CD4-positive, alpha-beta T cell (primary cell): Measurements from ENCODE around the gene SBK1. TPM values are rescaled to one million over a fixed set of nuclear protein-coding genes. Genes with fewer than 3 reads are reported as not detected.
A peak's percentile ranks its signal among the peaks of the same experiment; 100 is the strongest.
"Not testable (repeated sequence)": the region's sequence is repeated elsewhere in the genome, so short reads cannot be mapped to it uniquely, and the experiment has no call there.

Experiments
- ATAC-seq: fragments of 200-7000 bp; cut with Tn5 transposase; one replicate; pipeline ENCODE4 v1.10.0; 2022; ENCODE audit warnings: mild to moderate bottlenecking; ENCODE audit not compliant: poor library complexity
- CTCF ChIA-PET: fragments of 350-600 bp; sonication (Branson Sonifier 250); formaldehyde crosslinking; loops from one replicate; lab custom pipeline; 2021; ENCODE audit warnings: antibody characterized with exemption, inconsistent platforms; lab: Charles Lee
- POLR2A ChIA-PET: fragments of 350-600 bp; sonication (Branson Sonifier 250); formaldehyde crosslinking; loops from one replicate; lab custom pipeline; 2021; ENCODE audit warnings: antibody characterized with exemption, inconsistent platforms; lab: Charles Lee
- DNase-seq, 14 experiments: peaks; one replicate each; pipeline ENCODE4 v3.0.0-alpha.2; 2013 to 2020; ENCODE audit warnings: mixed read lengths in 2 of 14
- H3K27ac ChIP-seq, 2 donors: one replicate each; pipeline versions ENCODE4 v1.5.1 to v1.7.0; 2013; ENCODE audit warnings: low read length in 2 of 2, low read depth in 1 of 2, mild to moderate bottlenecking in 1 of 2
- H3K27me3 ChIP-seq, 2 experiments: 1 replicate in 1 of 2; 2 replicates in 1 of 2; pipeline versions ENCODE4 v1.6.1 to v1.7.0; 2013; ENCODE audit warnings: low read length in 2 of 2, control low read depth in 1 of 2, mild to moderate bottlenecking in 1 of 2, moderate library complexity in 1 of 2; ENCODE audit not compliant: insufficient read depth in 2 of 2, control insufficient read depth in 1 of 2
- H3K36me3 ChIP-seq: one replicate; pipeline ENCODE4 v1.6.1; 2013; ENCODE audit warnings: low read length, control low read depth; ENCODE audit not compliant: insufficient read depth
- H3K4me1 ChIP-seq: one replicate; pipeline ENCODE4 v1.6.1; 2013; ENCODE audit warnings: low read length, control low read depth; ENCODE audit not compliant: insufficient read depth
- H3K4me3 ChIP-seq: one replicate; pipeline ENCODE4 v1.5.1; 2013; ENCODE audit warnings: mild to moderate bottlenecking, low read length, moderate library complexity
- H3K9me3 ChIP-seq, 2 experiments: 1 replicate in 1 of 2; 2 replicates in 1 of 2; pipeline versions ENCODE4 v1.6.1 to v1.7.0; 2013; ENCODE audit warnings: low read length in 2 of 2, mild to moderate bottlenecking in 2 of 2, control low read depth in 1 of 2, moderate library complexity in 1 of 2; ENCODE audit not compliant: control insufficient read depth in 1 of 2, insufficient read depth in 1 of 2
- H3K27ac Mint-ChIP-seq: one replicate; pipeline ENCODE4 v1.8.0; 2020; ENCODE audit warnings: mixed read lengths
- H3K27me3 Mint-ChIP-seq: one replicate; pipeline ENCODE4 v1.8.0; 2021; ENCODE audit warnings: mixed read lengths
- H3K36me3 Mint-ChIP-seq: one replicate; pipeline ENCODE4 v1.8.0; 2021; ENCODE audit warnings: low read depth, mixed read lengths
- H3K4me1 Mint-ChIP-seq: one replicate; pipeline ENCODE4 v1.8.0; 2021; ENCODE audit warnings: low read depth, mixed read lengths
- H3K4me3 Mint-ChIP-seq: one replicate; pipeline ENCODE4 v1.8.0; 2020; ENCODE audit warnings: mild to moderate bottlenecking, mixed read lengths
- H3K9me3 Mint-ChIP-seq: one replicate; pipeline ENCODE4 v1.8.0; 2020; ENCODE audit warnings: mixed read lengths
- CTCF ChIP-seq: fragments of 200-600 bp; IDR thresholded peaks from one replicate; pipeline ENCODE4 v1.8.0; 2022; ENCODE audit warnings: antibody characterized with exemption, mild to moderate bottlenecking
- intact Hi-C, 2 experiments: fragments of 100-400 bp; cut with DNase I in 1 of 2; cut with micrococcal nuclease in 1 of 2; formaldehyde crosslinking; loops; one replicate each; pipeline versions ENCODE4 v1.15.1 to v1.9.0; 2023 to 2025; cut with DNase I, micrococcal nuclease
- total RNA-seq, 174 experiments: library from RNA in 2 of 174; stranded (reverse) in 2 of 174; gene quantifications; one replicate each; pipeline ENCODE4 v1.2.3 and lab custom pipeline; 2021 to 2026

SBK1 gene
- total RNA-seq, 2 experiments from 2014 or later: 13.0 to 13.5 TPM

- peaks cover 15% of the 10 kb centered on the region for H3K36me3 Mint-ChIP-seq
- Histone ChIP-seq H3K27ac (no peak overlapping the region), H3K9me3 (no peaks in the 10 kb centered on the region), H3K36me3 (peaks cover 6% of the 10 kb centered on the region), H3K4me3 (no peak overlapping the region), H3K27me3 (no peaks in the 10 kb centered on the region), H3K4me1 (peaks cover 11% of the 10 kb centered on the region)
- DNase-seq (no peak), ATAC-seq (no peak)
- H3K27ac Mint-ChIP-seq: no peak overlapping the region
- H3K4me1 Mint-ChIP-seq: peaks cover 6% of the 10 kb centered on the region
- H3K27me3 Mint-ChIP-seq: no peaks in the 10 kb centered on the region
- POLR2A ChIA-PET: no interaction called here
- intact Hi-C loops: no loop called here
- CTCF ChIA-PET: no interaction called here
- no peaks in the 10 kb centered on the region for H3K9me3 Mint-ChIP-seq
- H3K4me3 Mint-ChIP-seq: no peak overlapping the region
- no peak for TF ChIP-seq CTCF
Observed at GRCh38 chr16:28324235-28324886, 32.0 kb downstream of the SBK1 start.

GRCh38 chr16:28324887-28325279 lies 32.6 kb downstream of the SBK1 start:
- TF ChIP-seq CTCF: no peak
- CTCF ChIA-PET: no interaction called here
- H3K27ac Mint-ChIP-seq: no peak overlapping the region

GRCh38 chr16:28326881-28327610 lies 34.7 kb downstream of the SBK1 start:
- peaks cover 6% of the 10 kb centered on the region for H3K36me3 Mint-ChIP-seq
- DNase-seq (peak; percentile 49 to 74 (median 60)), ATAC-seq (peak; percentile 88)
- Histone ChIP-seq H3K4me3 (no peak overlapping the region), H3K27me3 (no peaks in the 10 kb centered on the region), H3K9me3 (no peaks in the 10 kb centered on the region), H3K36me3 (peaks cover 2% of the 10 kb centered on the region), H3K27ac (no peak overlapping the region), H3K4me1 (peaks cover 3% of the 10 kb centered on the region)
- H3K9me3 Mint-ChIP-seq: no peaks in the 10 kb centered on the region
- intact Hi-C loops: no loop called here
- ChIA-PET POLR2A (no interaction called here), CTCF (interaction anchor here (0.6 to 0.9 kb wide), 2 partner anchors 10 to 13 kb away, joined by 3 to 4 read pairs; no protein-coding TSS in a partner anchor)
- no peaks in the 10 kb centered on the region for H3K27me3 Mint-ChIP-seq
- TF ChIP-seq CTCF: peak; percentile 84
- H3K4me3 Mint-ChIP-seq: no peak overlapping the region
- peaks cover 6% of the 10 kb centered on the region for H3K4me1 Mint-ChIP-seq
- peak overlapping the region; percentile 1 for H3K27ac Mint-ChIP-seq

More at GRCh38 chr16:28324887-28325279, 32.6 kb downstream of the SBK1 start:
- no peak for ATAC-seq
- intact Hi-C loops: no loop called here
- Histone ChIP-seq H3K36me3 (peaks cover 2% of the 10 kb centered on the region), H3K27me3 (no peaks in the 10 kb centered on the region), H3K27ac (no peak overlapping the region), H3K4me3 (no peak overlapping the region), H3K4me1 (peaks cover 11% of the 10 kb centered on the region), H3K9me3 (no peaks in the 10 kb centered on the region)
- H3K9me3 Mint-ChIP-seq: no peaks in the 10 kb centered on the region
- H3K4me3 Mint-ChIP-seq: no peak overlapping the region
- H3K36me3 Mint-ChIP-seq: peaks cover 10% of the 10 kb centered on the region
- H3K4me1 Mint-ChIP-seq: peaks cover 6% of the 10 kb centered on the region
- DNase-seq: no peak
- H3K27me3 Mint-ChIP-seq: no peaks in the 10 kb centered on the region
- POLR2A ChIA-PET: no interaction called here

GRCh38 chr16:28330232-28330631 lies 37.9 kb downstream of the SBK1 start:
- H3K4me1 ChIP-seq, DNase-seq, H3K9me3 Mint-ChIP-seq, H3K27me3 ChIP-seq, H3K36me3 ChIP-seq, H3K4me1 Mint-ChIP-seq, H3K27me3 Mint-ChIP-seq, H3K27ac Mint-ChIP-seq, H3K36me3 Mint-ChIP-seq, intact Hi-C loops, H3K9me3 ChIP-seq, POLR2A ChIA-PET, CTCF ChIA-PET, H3K4me3 Mint-ChIP-seq, H3K4me3 ChIP-seq, H3K27ac ChIP-seq: not testable (repeated sequence)
- ATAC-seq: peak; percentile 68

- H3K27ac Mint-ChIP-seq, H3K9me3 ChIP-seq, DNase-seq, H3K36me3 Mint-ChIP-seq, ATAC-seq, H3K9me3 Mint-ChIP-seq, H3K4me3 ChIP-seq, H3K4me3 Mint-ChIP-seq, H3K27me3 Mint-ChIP-seq, H3K27me3 ChIP-seq, H3K27ac ChIP-seq, CTCF ChIA-PET, intact Hi-C loops, H3K36me3 ChIP-seq, H3K4me1 ChIP-seq, H3K4me1 Mint-ChIP-seq: not testable (repeated sequence)
- POLR2A ChIA-PET: interaction anchor here (0.6 kb wide), 1 partner anchor 21 kb away, joined by 4 read pairs; no protein-coding TSS in a partner anchor
Observed at GRCh38 chr16:28330981-28331380, 38.7 kb downstream of the SBK1 start.
